Upper lobe of left lung (tissue), 6 donors: Measurements from ENCODE around the gene MKLN1. TPM values are rescaled to one million over a fixed set of nuclear protein-coding genes. Genes with fewer than 3 reads are reported as not detected.

Experiments
- ATAC-seq, 2 donors: fragments of 200-7000 bp; cut with Tn5 transposase; one replicate each; pipeline ENCODE4 v1.9.1; 2022; ENCODE audit warnings: mild to moderate bottlenecking in 2 of 2, moderate library complexity in 2 of 2; ENCODE audit not compliant: low FRiP score in 2 of 2
- DNase-seq, 2 donors: peaks; one replicate each; pipeline ENCODE4 v3.0.0-alpha.2; 2019 to 2020
- H3K27ac ChIP-seq, 4 donors: fragments of 200-600 bp; sonication (generic); one replicate each; pipeline ENCODE4 v1.5.1; 2016 to 2019
- H3K27me3 ChIP-seq, 4 donors: fragments of 200-600 bp; sonication (generic); one replicate each; pipeline ENCODE4 v1.5.1; 2017 to 2019
- H3K36me3 ChIP-seq, 4 donors: fragments of 200-600 bp; sonication (generic); one replicate each; pipeline ENCODE4 v1.5.1; 2016 to 2019
- H3K4me1 ChIP-seq, 4 donors: fragments of 200-600 bp; sonication (generic); one replicate each; pipeline ENCODE4 v1.5.1; 2018 to 2019
- H3K4me3 ChIP-seq, 4 donors: fragments of 200-600 bp; sonication (generic); one replicate each; pipeline ENCODE4 v1.5.1; 2017 to 2019; ENCODE audit warnings: mild to moderate bottlenecking in 2 of 4, moderate library complexity in 1 of 4
- H3K9me3 ChIP-seq, 4 donors: fragments of 200-600 bp; sonication (generic); one replicate each; pipeline ENCODE4 v1.5.1; 2018 to 2019
- CTCF ChIP-seq, 6 experiments: fragments of 450-650 bp in 4 of 6; fragments of 200-600 bp in 2 of 6; sonication (generic) in 2 of 6; IDR thresholded peaks; one replicate each; pipeline ENCODE4 v1.5.1; 2016 to 2019; ENCODE audit warnings: antibody characterized with exemption in 6 of 6
- EP300 ChIP-seq, 4 donors: sonication (generic); formaldehyde crosslinking; IDR thresholded peaks; one replicate each; pipeline ENCODE4 v1.5.1; 2017; ENCODE audit warnings: antibody characterized with exemption in 4 of 4, control low read depth in 2 of 4
- POLR2A ChIP-seq, 4 donors: fragments of 450-650 bp; IDR thresholded peaks; one replicate each; pipeline ENCODE4 v1.5.1; 2016 to 2017; ENCODE audit warnings: antibody characterized with exemption in 4 of 4, mild to moderate bottlenecking in 2 of 4
- POLR2AphosphoS5 ChIP-seq, 2 donors: sonication (generic); formaldehyde crosslinking; IDR thresholded peaks; one replicate each; pipeline ENCODE4 v1.5.1; 2017; ENCODE audit warnings: antibody characterized with exemption in 2 of 2
- WGBS, 2 donors: methylation state at CpG; one replicate each; pipeline ENCODE4 v1.1.5; 2017 to 2018; 5-methylcytosine and 5-hydroxymethylcytosine counted together
- total RNA-seq, 6 donors: library from RNA; depleted of rRNA in 4 of 6; stranded (reverse); fragments of >200 nt in 4 of 6; gene quantifications; one replicate each; pipeline versions ENCODE4 v1.1.0 to v1.2.1, GENCODE V29; 2016 to 2021
- donor health status: DM: no; HTN: no; CAD: no; lungs with moderate emphysema.
- donor health status: DM: no; HTN: yes; CAD: no; lungs with severe emphysema.

MKLN1 gene
- total RNA-seq, 6 donors from 2014 or later: 36.7 to 105 (median 44.5) TPM

- Histone ChIP-seq H3K4me1 (peaks cover 8 to 20% (median 18%) of the 10 kb centered on the region in 4 donors), H3K27me3 (no peaks in the 10 kb centered on the region), H3K36me3 (no peaks in the 10 kb centered on the region), H3K4me3 (no peak overlapping the region), H3K9me3 (no peaks in the 10 kb centered on the region), H3K27ac (peak overlapping the region in 2 of 4 donors; percentile 29 to 79)
- 41 to 56% methylated on average over 2 of the region's 2 CpGs for WGBS, 2 donors
- DNase-seq (no peak), ATAC-seq (no peak)
- no peak for TF ChIP-seq POLR2A (IDR thresholded peaks at IDR 0.05)
- no peak for TF ChIP-seq CTCF (IDR thresholded peaks at IDR 0.05)
- TF ChIP-seq POLR2AphosphoS5 (IDR thresholded peaks at IDR 0.05): no peak
- no peak for TF ChIP-seq EP300 (IDR thresholded peaks at IDR 0.05)
Observed at GRCh38 chr7:131524115-131524514, 196.4 kb downstream of the MKLN1 start.

GRCh38 chr7:131524703-131525102, 197.0 kb downstream of the MKLN1 start:
- Histone ChIP-seq H3K4me3 (no peak overlapping the region), H3K36me3 (no peaks in the 10 kb centered on the region), H3K27ac (peak overlapping the region in 1 of 4 donors; percentile 24), H3K4me1 (peaks cover 9 to 19% (median 18%) of the 10 kb centered on the region in 4 donors), H3K27me3 (no peaks in the 10 kb centered on the region), H3K9me3 (no peaks in the 10 kb centered on the region)
- DNase-seq (no peak), ATAC-seq (no peak)
- no peak for TF ChIP-seq POLR2AphosphoS5 (IDR thresholded peaks at IDR 0.05)
- no peak for TF ChIP-seq POLR2A (IDR thresholded peaks at IDR 0.05)
- no peak for TF ChIP-seq CTCF (IDR thresholded peaks at IDR 0.05)
- no peak for TF ChIP-seq EP300 (IDR thresholded peaks at IDR 0.05)

GRCh38 chr7:131525820-131526219, 198.1 kb downstream of the MKLN1 start:
- TF ChIP-seq POLR2A (IDR thresholded peaks at IDR 0.05) (no peak), EP300 (IDR thresholded peaks at IDR 0.05) (no peak), POLR2AphosphoS5 (IDR thresholded peaks at IDR 0.05) (no peak)
- DNase-seq: no peak

GRCh38 chr7:131527456-131527855, 199.8 kb downstream of the MKLN1 start:
- Histone ChIP-seq H3K36me3 (no peaks in the 10 kb centered on the region), H3K4me3 (no peak overlapping the region), H3K9me3 (no peaks in the 10 kb centered on the region), H3K27ac (no peak overlapping the region), H3K27me3 (no peaks in the 10 kb centered on the region), H3K4me1 (peaks cover 5 to 17% (median 8%) of the 10 kb centered on the region in 4 donors)
- DNase-seq: no peak
- TF ChIP-seq EP300 (IDR thresholded peaks at IDR 0.05) (no peak), POLR2AphosphoS5 (IDR thresholded peaks at IDR 0.05) (no peak), POLR2A (IDR thresholded peaks at IDR 0.05) (no peak), CTCF (IDR thresholded peaks at IDR 0.05) (no peak)
- 37 to 56% methylated on average over 4 of the region's 4 CpGs for WGBS, 2 donors
- ATAC-seq: no peak

More at GRCh38 chr7:131525820-131526219, 198.1 kb downstream of the MKLN1 start:
- Histone ChIP-seq H3K9me3 (no peaks in the 10 kb centered on the region), H3K4me1 (peaks cover 13 to 21% (median 18%) of the 10 kb centered on the region in 4 donors), H3K27ac (peak overlapping the region; percentile 1 to 24 (median 20)), H3K4me3 (no peak overlapping the region), H3K27me3 (no peaks in the 10 kb centered on the region), H3K36me3 (no peaks in the 10 kb centered on the region)
- ATAC-seq: no peak
- 57 to 78% methylated on average over 2 of the region's 2 CpGs for WGBS, 2 donors

- Histone ChIP-seq H3K36me3 (no peaks in the 10 kb centered on the region), H3K9me3 (no peaks in the 10 kb centered on the region), H3K4me1 (peaks cover 9 to 15% (median 13%) of the 10 kb centered on the region in 4 donors), H3K27me3 (no peaks in the 10 kb centered on the region), H3K27ac (peak overlapping the region; percentile 31 to 60 (median 49)), H3K4me3 (no peak overlapping the region)
- DNase-seq (no peak), ATAC-seq (no peak)
- WGBS, 2 donors: 32 to 68% methylated on average over 3 of the region's 3 CpGs
- TF ChIP-seq POLR2A (IDR thresholded peaks at IDR 0.05) (no peak), CTCF (IDR thresholded peaks at IDR 0.05) (no peak), EP300 (IDR thresholded peaks at IDR 0.05) (no peak), POLR2AphosphoS5 (IDR thresholded peaks at IDR 0.05) (no peak)
Observed at GRCh38 chr7:131529179-131529578, 201.5 kb downstream of the MKLN1 start.
